GM18507 (cell line): Measurements from ENCODE around the gene PPL.

Experiments used
- DNase-seq: peaks from one replicate; pipeline ENCODE4 v3.0.0; 2011; ENCODE audit warnings: low read depth; ENCODE audit not compliant: insufficient read length; ENCODE audit errors: extremely low spot score
- FAIRE-seq: peaks from 2 replicates; lab custom pipeline; 2011; peaks lifted over from hg19 to GRCh38; lab: Jason Lieb, UNC

The PPL gene

GRCh38 chr16:4847774-4848587, 89.0 kb downstream of the PPL start:
- no peak for DNase-seq
- peak; percentile 58 for FAIRE-seq

DNA sequence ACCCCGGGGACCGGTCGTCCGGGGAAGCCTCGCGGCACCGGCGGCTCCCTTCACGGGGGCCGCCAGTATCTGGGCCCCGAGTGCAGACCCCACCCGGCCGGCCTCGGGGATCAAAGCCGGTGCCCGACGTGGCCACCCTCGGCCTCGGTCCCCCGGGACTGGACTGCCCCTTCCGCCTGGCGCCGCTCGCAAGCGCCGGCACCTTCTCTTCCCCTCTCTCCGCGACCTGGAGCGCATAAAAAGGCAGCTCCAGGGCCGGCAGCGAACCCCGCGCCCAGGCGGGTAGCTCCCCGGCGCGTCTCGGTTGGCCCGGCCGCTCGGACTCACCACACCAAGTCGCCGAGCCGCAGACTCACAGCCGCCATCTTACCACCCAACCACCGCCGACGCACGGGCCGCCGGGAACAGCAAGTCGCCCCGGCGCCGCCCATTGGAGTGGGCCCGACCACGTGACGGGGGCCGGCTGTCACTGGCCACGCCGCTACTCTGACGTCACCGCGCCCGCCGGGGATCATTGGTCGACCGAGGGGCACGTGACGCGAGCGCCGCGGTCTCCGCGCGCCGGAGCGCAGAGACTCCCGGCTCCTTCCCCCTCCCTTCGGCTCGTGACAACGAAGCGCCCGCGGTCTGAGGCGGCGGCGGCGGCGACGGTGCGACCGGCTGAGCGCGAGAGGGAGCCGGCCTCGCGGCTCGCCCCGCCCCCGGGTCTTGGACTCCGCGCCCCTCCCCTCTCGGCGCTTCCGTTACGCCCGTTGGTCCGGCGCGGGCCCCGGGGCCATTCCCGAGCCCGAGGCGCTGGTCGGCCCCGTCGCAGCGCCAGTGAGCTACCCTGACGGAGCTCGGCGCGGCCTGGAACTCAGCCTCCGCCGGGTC, 89.8 kb downstream of the PPL start, which contains the start of the genes GLYR1 and UBN1:
GLYR1 (minus strand) TSS at position 388 of the 873 bp plus-strand sequence; CDS start at position 365, 23 bp downstream.
UBN1 (plus strand) TSS at position 581 of the 873 bp plus-strand sequence. CDS start 5,437 bp downstream, outside the sequence.
- DNase-seq: peak; percentile 93
- peak; percentile 95 for FAIRE-seq

DNA sequence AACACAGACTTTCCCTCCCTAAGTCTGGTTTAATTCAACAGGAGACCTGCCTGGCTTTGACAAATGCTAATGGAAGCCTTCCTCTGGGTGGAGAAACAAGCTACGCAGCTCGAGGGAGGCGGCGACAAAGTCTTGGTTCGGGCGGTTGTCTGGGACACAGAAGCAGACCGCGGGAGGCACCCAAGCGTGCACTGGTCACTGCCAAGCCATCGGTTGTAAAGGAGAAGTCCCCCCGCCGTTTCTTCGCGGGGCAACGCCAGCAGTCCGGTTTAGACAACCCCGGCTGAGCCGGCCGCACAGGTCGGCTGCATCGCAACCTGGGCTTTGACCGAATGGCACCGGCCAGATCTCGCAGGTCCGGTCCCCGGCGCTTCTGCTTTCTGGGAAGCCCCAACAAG, 90.4 kb downstream of the PPL start:
- DNase-seq (no peak), FAIRE-seq (peak; percentile 56)

- FAIRE-seq: no peak
Measured at GRCh38 chr16:4840984-4841383, 96.0 kb downstream of the PPL start.

DNA sequence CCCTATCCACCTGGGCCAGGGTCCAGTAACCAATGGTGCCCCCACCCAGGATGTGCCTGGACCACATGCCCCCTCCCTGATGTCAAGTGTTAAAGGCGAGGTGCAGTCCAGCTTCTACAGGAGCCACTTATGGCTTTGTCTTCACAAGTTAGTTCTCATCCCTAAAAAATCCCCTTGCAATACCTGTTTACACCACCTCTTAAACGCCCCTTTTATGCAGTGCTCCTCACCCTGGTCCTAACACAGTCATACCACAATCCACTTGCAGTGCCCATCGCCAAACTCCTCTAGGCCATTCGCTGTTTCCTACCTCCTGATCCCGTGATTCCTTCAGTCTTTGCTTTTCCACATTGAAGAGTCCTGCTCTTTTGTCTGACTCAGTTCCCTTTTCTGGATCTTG, 97.0 kb downstream of the PPL start:
- FAIRE-seq: no peak

More at GRCh38 chr16:4840984-4841383, 96.0 kb downstream of the PPL start:
- DNase-seq: no peak

DNA sequence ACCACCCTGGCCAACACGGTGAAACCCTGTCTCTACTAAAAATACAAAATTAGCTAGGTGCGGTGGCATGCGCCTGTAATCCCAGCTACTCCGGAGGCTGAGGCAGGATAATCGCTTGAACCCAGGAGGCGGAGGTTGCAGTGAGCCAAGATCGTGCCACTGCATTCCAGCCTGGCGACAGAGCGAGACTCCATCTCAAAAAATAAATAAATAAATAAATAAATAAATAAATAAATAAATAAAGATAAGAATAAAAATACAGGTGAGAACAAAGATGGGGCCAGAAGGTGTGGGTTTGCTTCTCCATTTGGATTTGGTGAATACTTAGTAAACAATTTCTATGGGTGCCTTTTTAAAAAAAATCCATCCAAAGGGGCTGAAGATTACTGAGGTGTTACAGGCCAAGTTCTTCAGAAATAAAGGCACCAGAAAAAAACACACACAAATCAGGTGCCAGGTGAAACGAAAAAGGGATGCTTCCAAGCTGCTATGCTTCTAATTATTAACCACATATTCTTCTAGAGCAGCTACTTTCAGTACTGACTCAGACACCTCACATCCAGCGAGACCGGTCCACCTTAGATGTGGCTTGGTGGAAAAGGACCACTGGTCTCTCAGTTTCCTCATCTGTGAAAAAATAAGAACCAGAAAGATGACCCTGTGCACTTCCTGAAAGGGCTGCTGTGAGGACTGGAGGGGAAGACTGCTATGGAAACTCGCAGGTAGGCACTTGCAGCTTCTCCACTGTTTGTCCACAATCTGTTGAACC, 99.0 kb downstream of the PPL start:
- FAIRE-seq (no peak), DNase-seq (no peak)

More for the DNA sequence above, 97.0 kb downstream of the PPL start:
- no peak for DNase-seq

DNA sequence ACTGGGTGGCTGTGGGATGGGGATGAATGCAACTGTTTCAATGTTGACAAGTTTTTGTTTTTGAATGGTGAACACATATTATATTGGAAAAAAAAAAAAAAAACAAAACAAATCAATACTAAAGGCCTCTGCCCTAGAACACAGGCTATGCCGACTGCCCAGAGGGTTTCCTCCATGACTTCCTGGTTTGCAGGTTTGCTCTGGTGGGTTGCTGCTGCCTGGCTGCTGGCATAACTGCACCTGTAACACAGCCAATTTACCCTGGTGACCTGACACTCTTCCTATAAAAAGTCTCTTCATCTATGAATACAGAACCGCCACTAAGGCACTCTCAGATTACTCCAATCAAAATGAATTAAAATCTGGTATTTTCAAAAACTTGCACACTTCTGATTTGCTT, 100.2 kb downstream of the PPL start:
- no peak for FAIRE-seq
- no peak for DNase-seq

GRCh38 chr16:4833584-4833983, 103.4 kb downstream of the PPL start:
- DNase-seq (no peak), FAIRE-seq (no peak)

DNA sequence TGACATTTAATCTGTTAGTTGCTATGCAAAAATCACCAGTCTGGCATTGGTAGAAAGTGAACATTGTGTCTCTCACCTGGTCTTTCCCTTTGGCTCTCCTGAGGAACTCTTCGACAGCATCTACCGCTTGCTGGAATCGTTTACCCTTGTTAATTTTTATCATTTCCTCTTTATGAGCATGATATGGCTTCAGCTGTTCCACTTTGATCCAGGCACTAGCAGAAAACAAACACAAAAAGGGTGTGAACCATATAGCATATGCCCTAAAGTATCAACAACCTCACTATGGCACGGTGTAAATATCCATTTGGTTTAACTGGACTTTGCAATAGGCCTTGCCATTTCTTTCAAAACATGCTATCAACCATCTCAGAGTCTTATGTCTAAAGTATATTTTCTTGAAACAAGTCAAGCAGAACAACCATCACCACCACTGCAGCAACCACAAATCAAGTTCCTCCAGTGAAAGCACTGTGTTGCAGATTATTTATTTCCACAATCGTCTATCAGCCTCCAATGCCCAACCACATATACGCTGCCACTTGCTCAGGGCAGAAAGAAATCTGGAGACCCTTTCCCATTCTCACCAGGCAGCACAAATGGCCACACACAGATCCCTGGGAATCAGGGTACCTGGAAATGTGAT, 104.1 kb downstream of the PPL start:
- DNase-seq: no peak
- no peak for FAIRE-seq
